ENCODE data around the gene DPRX.

DNA sequence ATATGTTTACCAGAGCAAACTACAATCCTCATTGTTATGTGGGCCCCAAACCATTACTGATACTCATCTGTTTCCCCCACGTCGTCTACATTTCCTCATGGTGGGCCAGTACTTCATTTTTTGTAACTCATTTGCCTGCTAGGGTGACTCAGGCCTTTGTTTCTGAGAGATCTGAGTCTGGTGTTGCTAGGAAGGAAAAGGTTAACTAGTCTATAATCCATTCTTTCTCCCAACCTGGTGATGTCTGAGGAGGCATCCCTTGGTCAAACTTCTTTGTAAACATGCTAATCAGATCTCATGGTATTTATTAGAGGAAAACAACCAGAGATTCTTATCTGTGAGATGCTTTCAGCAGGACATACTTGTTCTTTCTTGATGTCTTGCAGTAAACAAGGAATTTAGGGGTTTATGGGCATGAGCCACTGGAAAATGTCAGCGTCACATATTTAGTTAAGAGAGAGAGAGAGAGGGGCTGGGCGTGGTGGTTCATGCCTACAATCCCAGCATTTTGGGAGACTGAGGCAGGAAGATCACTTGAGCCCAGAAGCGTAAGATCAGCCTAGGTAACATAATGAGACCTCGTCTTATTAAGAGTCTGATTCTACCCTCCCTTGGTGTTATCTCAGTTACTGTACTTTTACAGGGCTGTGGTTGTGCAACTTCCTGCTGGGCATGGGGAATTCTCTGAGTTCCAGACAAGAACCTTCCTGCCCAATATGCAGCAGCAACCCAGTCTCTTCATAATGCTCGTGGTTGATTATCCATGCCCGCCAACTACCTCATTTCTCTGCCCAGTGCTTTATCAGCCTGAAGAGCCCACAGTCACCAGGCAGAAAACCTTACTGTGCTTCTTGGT lies 9.7 kb upstream of the DPRX start:
- TF ChIP-seq, protein P1, sequence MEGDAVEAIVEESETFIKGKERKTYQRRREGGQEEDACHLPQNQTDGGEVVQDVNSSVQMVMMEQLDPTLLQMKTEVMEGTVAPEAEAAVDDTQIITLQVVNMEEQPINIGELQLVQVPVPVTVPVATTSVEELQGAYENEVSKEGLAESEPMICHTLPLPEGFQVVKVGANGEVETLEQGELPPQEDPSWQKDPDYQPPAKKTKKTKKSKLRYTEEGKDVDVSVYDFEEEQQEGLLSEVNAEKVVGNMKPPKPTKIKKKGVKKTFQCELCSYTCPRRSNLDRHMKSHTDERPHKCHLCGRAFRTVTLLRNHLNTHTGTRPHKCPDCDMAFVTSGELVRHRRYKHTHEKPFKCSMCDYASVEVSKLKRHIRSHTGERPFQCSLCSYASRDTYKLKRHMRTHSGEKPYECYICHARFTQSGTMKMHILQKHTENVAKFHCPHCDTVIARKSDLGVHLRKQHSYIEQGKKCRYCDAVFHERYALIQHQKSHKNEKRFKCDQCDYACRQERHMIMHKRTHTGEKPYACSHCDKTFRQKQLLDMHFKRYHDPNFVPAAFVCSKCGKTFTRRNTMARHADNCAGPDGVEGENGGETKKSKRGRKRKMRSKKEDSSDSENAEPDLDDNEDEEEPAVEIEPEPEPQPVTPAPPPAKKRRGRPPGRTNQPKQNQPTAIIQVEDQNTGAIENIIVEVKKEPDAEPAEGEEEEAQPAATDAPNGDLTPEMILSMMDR (IDR thresholded peaks at IDR 0.05; ENCODE audit: insufficient read depth, low read depth, low read length): no peak
- TF ChIP-seq EZH2 (IDR thresholded peaks at IDR 0.05; ENCODE audit: insufficient read depth, low read length): no peak

Measured in astrocyte (in vitro differentiated cells and primary cell).